Lung microvascular endothelial cell (primary cell): ENCODE results near the gene MCC. TPM values are rescaled to one million over a fixed set of nuclear protein-coding genes. Genes with fewer than 3 reads are reported as not detected.

ENCODE experiments used
- DNase-seq, 2 donors: peaks; one replicate each; pipeline versions ENCODE4 v3.0.0 to v3.0.0-alpha.2; 2010; ENCODE audit warnings: low read depth in 2 of 2
- total RNA-seq: library from RNA; depleted of rRNA; stranded (reverse); fragments of >200 nt; gene quantifications from 2 replicates; pipeline ENCODE4 v1.2.1, GENCODE V29; 2014

The MCC gene
- total RNA-seq, 1 donor from 2014 or later, result 16.9 TPM

GRCh38 chr5:113320273-113320780, 167.9 kb downstream of the MCC start:
- no peak for DNase-seq

GRCh38 chr5:113319256-113320053, 168.8 kb downstream of the MCC start:
- no peak for DNase-seq

GRCh38 chr5:113317636-113318035, 170.6 kb downstream of the MCC start:
- no peak for DNase-seq

GRCh38 chr5:113311301-113311700, 177.0 kb downstream of the MCC start:
- DNase-seq, result no peak

- DNase-seq, result no peak
These were observed 186.1 kb downstream of the MCC start for GRCh38 chr5:113302120-113302519.

GRCh38 chr5:113299591-113299990, 188.7 kb downstream of the MCC start:
- no peak for DNase-seq

GRCh38 chr5:113296676-113297075, 191.6 kb downstream of the MCC start:
- DNase-seq, result no peak

- peak; percentile 6 to 24 for DNase-seq
These were observed 193.1 kb downstream of the MCC start for GRCh38 chr5:113295111-113295539.

- DNase-seq, result peak; percentile 69 to 89
These were observed 193.7 kb downstream of the MCC start for GRCh38 chr5:113294311-113295110.

- peak; percentile 21 to 55 for DNase-seq
These were observed 194.3 kb downstream of the MCC start for GRCh38 chr5:113293975-113294310.

GRCh38 chr5:113293068-113293974, 194.9 kb downstream of the MCC start:
- DNase-seq, result peak; percentile 9 to 24

GRCh38 chr5:113292462-113292861, 195.8 kb downstream of the MCC start:
- peak; percentile 7 to 43 for DNase-seq

GRCh38 chr5:113283558-113283957, 204.7 kb downstream of the MCC start:
- no peak for DNase-seq

GRCh38 chr5:113282472-113282871, 205.8 kb downstream of the MCC start:
- no peak for DNase-seq

GRCh38 chr5:113281194-113281593, 207.1 kb downstream of the MCC start:
- DNase-seq, result peak in 1 of 2 donors; percentile 92

GRCh38 chr5:113280541-113280940, 207.7 kb downstream of the MCC start:
- peak in 1 of 2 donors; percentile 4 for DNase-seq

GRCh38 chr5:113278976-113279375, 209.3 kb downstream of the MCC start:
- peak in 1 of 2 donors; percentile 18 for DNase-seq

- DNase-seq, result no peak
These were observed 211.8 kb downstream of the MCC start for GRCh38 chr5:113276493-113276892.

- DNase-seq, result no peak
These were observed 212.3 kb downstream of the MCC start for GRCh38 chr5:113276001-113276400.

- DNase-seq, result peak in 1 of 2 donors; percentile 13
These were observed 213.3 kb downstream of the MCC start for GRCh38 chr5:113274836-113275414.

GRCh38 chr5:113273948-113274347, 214.3 kb downstream of the MCC start:
- peak in 1 of 2 donors; percentile 4 for DNase-seq
